GM23338 (cell line): ENCODE data around the gene SUPT5H. TPM values are rescaled to one million over a fixed set of nuclear protein-coding genes. Genes with fewer than 3 reads are reported as not detected.

ENCODE experiments used
- ATAC-seq: fragments of 200-7000 bp; cut with Tn5 transposase; 3 replicates; pipeline ENCODE4 v1.9.1; 2020
- DNase-seq: peaks from one replicate; pipeline ENCODE4 v3.0.0-alpha.2; 2015; ENCODE audit warnings: low spot score
- H2AFZ ChIP-seq: fragments of 200-600 bp; sonication (generic); 2 replicates; pipeline ENCODE4 v1.8.0; 2016; ENCODE audit warnings: antibody characterized with exemption, mild to moderate bottlenecking, moderate library complexity
- H3F3A ChIP-seq: fragments of 200-600 bp; sonication (generic); replicated peaks from 2 replicates; pipeline ENCODE4 v1.8.0; 2017; ENCODE audit warnings: antibody characterized with exemption, mixed run types, low read depth
- H3K27ac ChIP-seq: fragments of 200-600 bp; sonication (generic); 2 replicates; pipeline ENCODE4 v1.6.1; 2016; ENCODE audit warnings: low read depth
- H3K27me3 ChIP-seq: fragments of 200-600 bp; sonication (generic); 2 replicates; pipeline ENCODE4 v1.8.0; 2016; ENCODE audit warnings: mild to moderate bottlenecking, mixed run types, moderate library complexity; ENCODE audit not compliant: insufficient read depth
- H3K36me3 ChIP-seq: fragments of 200-600 bp; sonication (generic); 2 replicates; pipeline ENCODE4 v1.8.0; 2016; ENCODE audit warnings: mild to moderate bottlenecking; ENCODE audit not compliant: insufficient read depth
- H3K4me1 ChIP-seq: fragments of 200-600 bp; sonication (generic); 2 replicates; pipeline ENCODE4 v1.8.0; 2016; ENCODE audit warnings: mild to moderate bottlenecking, moderate library complexity; ENCODE audit not compliant: insufficient read depth
- H3K4me2 ChIP-seq: fragments of 200-600 bp; sonication (generic); 2 replicates; pipeline ENCODE4 v1.7.1; 2017; ENCODE audit warnings: mixed run types
- H3K4me3 ChIP-seq: fragments of 200-600 bp; sonication (generic); 2 replicates; pipeline ENCODE4 v1.6.1; 2016; ENCODE audit warnings: mixed run types
- H3K79me2 ChIP-seq: fragments of 200-600 bp; sonication (generic); replicated peaks from 2 replicates; pipeline ENCODE4 v1.8.0; 2017; ENCODE audit warnings: mild to moderate bottlenecking; ENCODE audit not compliant: insufficient read depth
- H3K9me2 ChIP-seq: fragments of 200-600 bp; sonication (generic); 2 replicates; pipeline ENCODE4 v1.8.0; 2017; ENCODE audit not compliant: insufficient read depth
- H4K20me1 ChIP-seq: fragments of 200-600 bp; sonication (generic); replicated peaks from 2 replicates; pipeline ENCODE4 v1.8.0; 2017; ENCODE audit warnings: mild to moderate bottlenecking; ENCODE audit not compliant: insufficient read depth
- H3K27ac Mint-ChIP-seq: 2 replicates; pipeline ENCODE4 v1.8.0; 2020; ENCODE audit warnings: inconsistent platforms, mild to moderate bottlenecking, moderate library complexity, mixed read lengths
- H3K27me3 Mint-ChIP-seq: 3 replicates; pipeline ENCODE4 v1.8.0; 2022; ENCODE audit warnings: low read depth, mild to moderate bottlenecking, moderate library complexity, mixed read lengths, inconsistent platforms; ENCODE audit not compliant: insufficient read depth, poor library complexity
- H3K36me3 Mint-ChIP-seq: 3 replicates; pipeline ENCODE4 v1.8.0; 2021; ENCODE audit warnings: low read depth, mild to moderate bottlenecking, inconsistent platforms, moderate library complexity, mixed read lengths
- H3K4me1 Mint-ChIP-seq: 3 replicates; pipeline ENCODE4 v1.8.0; 2020; ENCODE audit warnings: mild to moderate bottlenecking, inconsistent platforms, mixed read lengths
- H3K4me3 Mint-ChIP-seq: 3 replicates; pipeline ENCODE4 v1.8.0; 2021; ENCODE audit warnings: moderate library complexity, mild to moderate bottlenecking, inconsistent platforms, mixed read lengths
- H3K9me3 Mint-ChIP-seq: 3 replicates; pipeline ENCODE4 v1.8.0; 2020; ENCODE audit warnings: moderate library complexity, mild to moderate bottlenecking, inconsistent platforms, mixed read lengths
- CREB1 ChIP-seq: fragments of 250-450 bp; sonication (Bioruptor Pico); IDR thresholded peaks from 2 replicates; pipeline ENCODE4 v1.5.0; 2020; ENCODE audit warnings: low read depth, mild to moderate bottlenecking, moderate library complexity
- CTCF ChIP-seq, 2 experiments: fragments of 200-600 bp in 1 of 2; sonication (generic) in 1 of 2; conservative IDR thresholded peaks; 2 replicates each; pipeline versions ENCODE4 v1.5.1 to v1.6.1; 2016 to 2017; ENCODE audit warnings: antibody characterized with exemption in 2 of 2, low read depth in 2 of 2, mild to moderate bottlenecking in 2 of 2, moderate library complexity in 1 of 2
- ETS1 ChIP-seq: IDR thresholded peaks from 2 replicates; pipeline ENCODE4 v1.6.1; 2016; ENCODE audit warnings: antibody characterized with exemption
- JUNB ChIP-seq: IDR thresholded peaks from one replicate; pipeline ENCODE4 v1.6.1; 2016; ENCODE audit warnings: antibody characterized with exemption; ENCODE audit not compliant: unreplicated experiment
- NANOG ChIP-seq: IDR thresholded peaks from 2 replicates; pipeline ENCODE4 v1.6.1; 2016; ENCODE audit warnings: antibody characterized with exemption, borderline replicate concordance
- POLR2AphosphoS5 ChIP-seq: IDR thresholded peaks from 2 replicates; pipeline ENCODE4 v1.6.1; 2016; ENCODE audit warnings: antibody characterized with exemption, low read depth
- REST ChIP-seq: IDR thresholded peaks from one replicate; pipeline ENCODE4 v1.6.1; 2018; ENCODE audit warnings: antibody characterized with exemption; ENCODE audit not compliant: unreplicated experiment
- STAT1 ChIP-seq: IDR thresholded peaks from one replicate; pipeline ENCODE4 v1.6.1; 2016; ENCODE audit warnings: antibody characterized with exemption; ENCODE audit not compliant: unreplicated experiment
- ZNF114 ChIP-seq: fragments of 250-450 bp; sonication (Bioruptor Pico); IDR thresholded peaks from 2 replicates; pipeline ENCODE4 v1.5.0; 2020; ENCODE audit warnings: mild to moderate bottlenecking, moderate library complexity
- ZNF331 ChIP-seq: fragments of 250-450 bp; sonication (Bioruptor Pico); IDR thresholded peaks from 2 replicates; pipeline ENCODE4 v1.5.0; 2020; ENCODE audit warnings: low read depth, mild to moderate bottlenecking, moderate library complexity
- polyA plus RNA-seq: library from polyadenylated mRNA; unstranded; fragments of >200 nt; fragmentation: Nextera tagmentation; extraction: Ambion mirVana; gene quantifications from 2 replicates; pipeline ENCODE4 v1.2.1, GENCODE V29; 2016
- total RNA-seq: library from RNA; depleted of rRNA; stranded (reverse); fragments of >200 nt; shearing (Covaris generic); gene quantifications from 2 replicates; pipeline ENCODE4 v1.2.3, GENCODE V29; 2014

Gene SUPT5H
- total and polyA plus RNA-seq, 2 experiments from 2014 or later, result 108 to 150 TPM

- TF ChIP-seq NANOG (no peak), JUNB (no peak), REST (no peak), STAT1 (no peak)
- Histone ChIP-seq H3K4me2 (no peak overlapping the region), H3K27ac (no peak overlapping the region), H3K36me3 (no peaks in the 10 kb centered on the region), H2AFZ (no peak overlapping the region), H3K79me2 (no peaks in the 10 kb centered on the region), H3K27me3 (peaks cover 86% of the 10 kb centered on the region), H3F3A (peaks cover 9% of the 10 kb centered on the region), H3K4me3 (no peak overlapping the region), H3K4me1 (peaks cover 11% of the 10 kb centered on the region; the same call in 1 of the 2 replicates), H4K20me1 (no peaks in the 10 kb centered on the region), H3K9me2 (0 out of 2 replicates have a peak, but pooled peaks cover 7% of the 10 kb centered on the region)
- Mint-ChIP-seq H3K9me3 (peaks cover 16% of the 10 kb centered on the region), H3K4me1 (peaks cover 16% of the 10 kb centered on the region), H3K36me3 (peaks cover 15% of the 10 kb centered on the region), H3K4me3 (peak overlapping the region; percentile 25; the same call in 1 of the 3 replicates), H3K27ac (no peak overlapping the region), H3K27me3 (peaks cover 82% of the 10 kb centered on the region)
- ATAC-seq, result no peak
- DNase-seq, result no peak
Measured at GRCh38 chr19:39500543-39500942, 55.2 kb downstream of the SUPT5H start.

DNA sequence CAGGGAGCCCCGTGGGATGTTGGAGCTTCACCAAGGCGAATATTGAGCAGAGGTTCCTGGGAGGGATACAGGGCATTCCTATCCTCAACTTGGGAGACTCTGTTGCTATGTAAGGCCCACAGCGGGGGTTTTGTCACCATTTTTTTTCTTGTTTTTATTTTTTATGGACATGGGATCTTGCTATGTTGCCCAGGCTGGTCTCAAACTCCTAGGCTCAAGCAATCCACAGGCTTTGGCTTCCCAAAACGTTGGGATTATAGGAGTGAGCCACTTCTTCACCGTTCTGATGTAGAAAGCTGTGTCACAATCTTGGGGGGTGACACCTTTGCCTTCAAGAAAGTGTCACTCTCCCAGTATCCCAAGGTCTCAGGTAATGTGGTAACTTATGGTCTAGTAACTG lies 56.0 kb downstream of the SUPT5H start:
- no peak for ATAC-seq
- no peak for TF ChIP-seq STAT1
- no peak for TF ChIP-seq ZNF114 (CRISPR knock-in tag)
- TF ChIP-seq REST, result no peak
- TF ChIP-seq ZNF331 (CRISPR knock-in tag), result no peak
- no peak for TF ChIP-seq CREB1
- TF ChIP-seq NANOG, result no peak
- TF ChIP-seq CTCF (conservative IDR thresholded peaks at IDR 0.05; ENCODE audit: low read depth in 2 of 2), result no peak
- TF ChIP-seq POLR2AphosphoS5, result no peak
- TF ChIP-seq ETS1, result no peak

More for the DNA sequence above, 56.0 kb downstream of the SUPT5H start:
- no peak overlapping the region for H3K27ac ChIP-seq
- Mint-ChIP-seq H3K4me1 (peaks cover 15% of the 10 kb centered on the region), H3K4me3 (no peak overlapping the region), H3K27ac (no peak overlapping the region), H3K9me3 (peaks cover 23% of the 10 kb centered on the region), H3K27me3 (peaks cover 85% of the 10 kb centered on the region), H3K36me3 (peaks cover 17% of the 10 kb centered on the region)
- H3F3A ChIP-seq, result peaks cover 10% of the 10 kb centered on the region
- 0 out of 2 replicates have a peak, but pooled peaks cover 7% of the 10 kb centered on the region for H3K9me2 ChIP-seq
- no peaks in the 10 kb centered on the region for H3K79me2 ChIP-seq
- H4K20me1 ChIP-seq, result no peaks in the 10 kb centered on the region
- no peak for DNase-seq
- H3K36me3 ChIP-seq, result no peaks in the 10 kb centered on the region
- peaks cover 94% of the 10 kb centered on the region for H3K27me3 ChIP-seq
- H3K4me1 ChIP-seq, result peaks cover 11% of the 10 kb centered on the region; the same call in 1 of the 2 replicates
- H3K4me3 ChIP-seq, result no peak overlapping the region
- no peak overlapping the region for H2AFZ ChIP-seq
- no peak overlapping the region for H3K4me2 ChIP-seq
